Measurements from ENCODE around the gene TCTN1. TPM values are rescaled to one million over a fixed set of nuclear protein-coding genes. Genes with fewer than 3 reads are reported as not detected.

The TCTN1 gene
- total RNA-seq, 1 experiment from 2014 or later = 40.0 TPM

DNA sequence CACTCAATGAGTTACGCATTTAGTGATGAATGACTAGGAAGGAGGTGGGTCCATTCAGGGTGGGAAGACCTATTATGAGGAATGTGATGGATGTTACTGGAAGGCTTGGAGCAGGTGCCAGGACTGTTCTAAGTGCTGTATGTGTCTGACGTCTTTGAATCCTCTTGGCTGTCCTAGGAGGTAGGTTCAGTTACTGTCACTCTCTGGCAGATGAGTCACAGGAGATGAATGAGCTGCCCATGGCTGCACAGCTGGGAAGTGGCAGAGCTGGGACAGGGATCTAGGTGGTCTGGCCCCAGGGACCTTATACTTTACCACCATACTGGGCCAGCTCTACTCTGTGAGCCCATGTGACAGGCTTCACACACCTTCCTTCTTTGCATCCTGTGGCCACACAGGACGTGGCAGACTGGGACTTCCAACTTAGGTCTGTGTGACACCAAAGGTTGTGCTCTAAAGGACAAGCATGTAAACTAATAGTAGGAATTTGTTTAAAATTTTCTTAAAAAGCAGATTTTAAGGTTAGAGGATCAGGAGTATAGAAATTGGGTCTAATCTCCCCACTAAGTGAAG, 24.0 kb downstream of the TCTN1 start:
- ChIA-PET CTCF (interaction anchor here (0.5 kb wide), 1 partner anchor 1234 kb away, joined by 4 read pairs; no protein-coding TSS in a partner anchor), POLR2A (ENCODE audit: unreplicated experiment) (no interaction called here)
- H3K36me3 ChIP-seq (ENCODE audit: low read depth, low read length) = no peaks in the 10 kb centered on the region
- no peak overlapping the region for H3K9ac ChIP-seq (ENCODE audit: low read length)
- DNase-seq (no peak), ATAC-seq (peak; percentile 53; the same call in 1 of the 2 replicates)
- no peaks in the 10 kb centered on the region for H3F3A ChIP-seq (ENCODE audit: low read length, unreplicated experiment)
- TF ChIP-seq EZH2phosphoT487 (IDR thresholded peaks at IDR 0.05; ENCODE audit: borderline replicate concordance, low read length) (no peak), EZH2 (IDR thresholded peaks at IDR 0.05; ENCODE audit: low read length, unreplicated experiment) (no peak)
- TF ChIP-seq, protein P1, sequence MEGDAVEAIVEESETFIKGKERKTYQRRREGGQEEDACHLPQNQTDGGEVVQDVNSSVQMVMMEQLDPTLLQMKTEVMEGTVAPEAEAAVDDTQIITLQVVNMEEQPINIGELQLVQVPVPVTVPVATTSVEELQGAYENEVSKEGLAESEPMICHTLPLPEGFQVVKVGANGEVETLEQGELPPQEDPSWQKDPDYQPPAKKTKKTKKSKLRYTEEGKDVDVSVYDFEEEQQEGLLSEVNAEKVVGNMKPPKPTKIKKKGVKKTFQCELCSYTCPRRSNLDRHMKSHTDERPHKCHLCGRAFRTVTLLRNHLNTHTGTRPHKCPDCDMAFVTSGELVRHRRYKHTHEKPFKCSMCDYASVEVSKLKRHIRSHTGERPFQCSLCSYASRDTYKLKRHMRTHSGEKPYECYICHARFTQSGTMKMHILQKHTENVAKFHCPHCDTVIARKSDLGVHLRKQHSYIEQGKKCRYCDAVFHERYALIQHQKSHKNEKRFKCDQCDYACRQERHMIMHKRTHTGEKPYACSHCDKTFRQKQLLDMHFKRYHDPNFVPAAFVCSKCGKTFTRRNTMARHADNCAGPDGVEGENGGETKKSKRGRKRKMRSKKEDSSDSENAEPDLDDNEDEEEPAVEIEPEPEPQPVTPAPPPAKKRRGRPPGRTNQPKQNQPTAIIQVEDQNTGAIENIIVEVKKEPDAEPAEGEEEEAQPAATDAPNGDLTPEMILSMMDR (conservative IDR thresholded peaks at IDR 0.05; ENCODE audit: low read depth, low read length) = no peak
- H3K27me3 ChIP-seq (ENCODE audit: low read length) = no peaks in the 10 kb centered on the region
- no peaks in the 10 kb centered on the region for H3K79me2 ChIP-seq (ENCODE audit: low read length)
- H2AFZ ChIP-seq (ENCODE audit: low read length) = no peak overlapping the region
- H3K4me2 ChIP-seq (ENCODE audit: low read length) = no peak overlapping the region
- H4K20me1 ChIP-seq (ENCODE audit: low read length) = no peaks in the 10 kb centered on the region
- intact Hi-C loops (cut with micrococcal nuclease) = no loop called here
- no peak overlapping the region for H3K4me3 ChIP-seq (ENCODE audit: low read length)
- H3K27ac ChIP-seq (ENCODE audit: low read length) = no peak overlapping the region
- no peaks in the 10 kb centered on the region for H3K9me3 ChIP-seq (ENCODE audit: low read length)
- no peaks in the 10 kb centered on the region for H3K9me2 ChIP-seq (replicated peaks; ENCODE audit: low read length)
- peaks cover 11% of the 10 kb centered on the region for H3K4me1 ChIP-seq (ENCODE audit: insufficient read depth, low read length)
- BruUV-seq (replicated peaks) = no TSS peak

DNA sequence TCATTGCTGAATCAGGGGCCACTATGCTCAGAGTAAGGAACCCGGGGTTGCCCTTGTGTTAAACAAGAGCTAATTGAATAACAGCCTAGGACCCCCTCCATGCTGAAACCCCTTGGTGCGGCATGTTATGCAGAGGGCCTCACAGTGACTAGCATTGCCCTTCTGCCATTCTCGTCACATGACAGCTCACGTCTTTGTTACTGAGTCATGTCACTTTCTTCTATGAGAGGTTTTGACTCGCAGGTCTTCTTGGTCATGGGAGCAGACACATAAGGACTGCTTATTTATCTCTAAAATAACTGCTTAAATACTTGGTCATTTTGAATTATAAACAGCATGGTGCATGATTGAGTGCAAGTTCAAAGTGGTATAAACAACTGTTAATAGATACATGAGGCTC, 24.9 kb downstream of the TCTN1 start:
- no TSS peak for BruUV-seq (replicated peaks)
- H3K9me2 ChIP-seq (replicated peaks; ENCODE audit: low read length) = no peaks in the 10 kb centered on the region
- CTCF ChIA-PET = no interaction called here

More for the DNA sequence above, 24.9 kb downstream of the TCTN1 start:
- Histone ChIP-seq H3F3A (ENCODE audit: low read length, unreplicated experiment) (no peaks in the 10 kb centered on the region), H3K4me2 (ENCODE audit: low read length) (no peak overlapping the region), H3K36me3 (ENCODE audit: low read depth, low read length) (no peaks in the 10 kb centered on the region), H3K27ac (ENCODE audit: low read length) (no peak overlapping the region), H4K20me1 (ENCODE audit: low read length) (no peaks in the 10 kb centered on the region), H3K79me2 (ENCODE audit: low read length) (no peaks in the 10 kb centered on the region), H3K9ac (ENCODE audit: low read length) (no peak overlapping the region), H3K27me3 (ENCODE audit: low read length) (no peaks in the 10 kb centered on the region), H3K4me3 (ENCODE audit: low read length) (no peak overlapping the region), H3K9me3 (ENCODE audit: low read length) (no peaks in the 10 kb centered on the region), H2AFZ (ENCODE audit: low read length) (no peak overlapping the region), H3K4me1 (ENCODE audit: insufficient read depth, low read length) (peaks cover 11% of the 10 kb centered on the region)
- intact Hi-C loops (cut with micrococcal nuclease) = no loop called here
- DNase-seq = no peak
- POLR2A ChIA-PET (ENCODE audit: unreplicated experiment) = no interaction called here
- ATAC-seq = no peak
- no peak for TF ChIP-seq EZH2phosphoT487 (IDR thresholded peaks at IDR 0.05; ENCODE audit: borderline replicate concordance, low read length)
- TF ChIP-seq, protein P1 (conservative IDR thresholded peaks at IDR 0.05; ENCODE audit: low read depth, low read length) = no peak
- no peak for TF ChIP-seq EZH2 (IDR thresholded peaks at IDR 0.05; ENCODE audit: low read length, unreplicated experiment)
